ENCODE data around the gene TLCD5.

TLCD5 gene

GRCh38 chr11:120363436-120363835 is 38.3 kb downstream of the TLCD5 start:
- no peaks in the 10 kb centered on the region for H3K27me3 ChIP-seq (ENCODE audit: insufficient read depth, low read length)
- no peaks in the 10 kb centered on the region for H3K4me1 ChIP-seq (ENCODE audit: insufficient read depth, low read length)
- H3K36me3 ChIP-seq (ENCODE audit: insufficient read depth, low read depth, low read length) = no peaks in the 10 kb centered on the region

GRCh38 chr11:120365512-120365911 is 40.4 kb downstream of the TLCD5 start:
- no peaks in the 10 kb centered on the region for H3K27me3 ChIP-seq (ENCODE audit: insufficient read depth, low read length)
- H3K9ac ChIP-seq (ENCODE audit: low read depth, low read length) = no peak overlapping the region
- H3K27ac ChIP-seq (ENCODE audit: low read length) = no peak overlapping the region

More at GRCh38 chr11:120363436-120363835, 38.3 kb downstream of the TLCD5 start:
- Histone ChIP-seq H3K4me3 (ENCODE audit: low read length) (no peak overlapping the region), H3K27ac (ENCODE audit: low read length) (no peak overlapping the region), H3K9ac (ENCODE audit: low read depth, low read length) (no peak overlapping the region), H3K9me3 (ENCODE audit: insufficient read depth, low read depth, low read length) (no peaks in the 10 kb centered on the region; the same call in 1 of the 2 replicates)

GRCh38 chr11:120372296-120372695 is 47.2 kb downstream of the TLCD5 start:
- Histone ChIP-seq H3K4me1 (ENCODE audit: insufficient read depth, low read length) (peaks cover 7% of the 10 kb centered on the region; the same call in 1 of the 2 replicates), H3K27ac (ENCODE audit: low read length) (no peak overlapping the region), H3K9me3 (ENCODE audit: insufficient read depth, low read depth, low read length) (peaks cover 2% of the 10 kb centered on the region; the same call in 1 of the 2 replicates), H3K9ac (ENCODE audit: low read depth, low read length) (no peak overlapping the region), H3K4me3 (ENCODE audit: low read length) (no peak overlapping the region), H3K27me3 (ENCODE audit: insufficient read depth, low read length) (no peaks in the 10 kb centered on the region), H3K36me3 (ENCODE audit: insufficient read depth, low read depth, low read length) (no peaks in the 10 kb centered on the region)

More at GRCh38 chr11:120365512-120365911, 40.4 kb downstream of the TLCD5 start:
- no peaks in the 10 kb centered on the region; the same call in 1 of the 2 replicates for H3K9me3 ChIP-seq (ENCODE audit: insufficient read depth, low read depth, low read length)
- peaks cover 5% of the 10 kb centered on the region; the same call in 1 of the 2 replicates for H3K4me1 ChIP-seq (ENCODE audit: insufficient read depth, low read length)
- H3K4me3 ChIP-seq (ENCODE audit: low read length) = no peak overlapping the region
- no peaks in the 10 kb centered on the region for H3K36me3 ChIP-seq (ENCODE audit: insufficient read depth, low read depth, low read length)

GRCh38 chr11:120375076-120375475 is 50.0 kb downstream of the TLCD5 start:
- no peak overlapping the region for H3K4me3 ChIP-seq (ENCODE audit: low read length)
- H3K9me3 ChIP-seq (ENCODE audit: insufficient read depth, low read depth, low read length) = peaks cover 15% of the 10 kb centered on the region
- no peaks in the 10 kb centered on the region for H3K36me3 ChIP-seq (ENCODE audit: insufficient read depth, low read depth, low read length)
- peaks cover 7% of the 10 kb centered on the region; the same call in 1 of the 2 replicates for H3K4me1 ChIP-seq (ENCODE audit: insufficient read depth, low read length)
- no peaks in the 10 kb centered on the region for H3K27me3 ChIP-seq (ENCODE audit: insufficient read depth, low read length)
- no peak overlapping the region for H3K9ac ChIP-seq (ENCODE audit: low read depth, low read length)
- H3K27ac ChIP-seq (ENCODE audit: low read length) = no peak overlapping the region

- Histone ChIP-seq H3K27me3 (ENCODE audit: insufficient read depth, low read length) (no peaks in the 10 kb centered on the region), H3K9ac (ENCODE audit: low read depth, low read length) (no peak overlapping the region), H3K36me3 (ENCODE audit: insufficient read depth, low read depth, low read length) (no peaks in the 10 kb centered on the region), H3K9me3 (ENCODE audit: insufficient read depth, low read depth, low read length) (peaks cover 15% of the 10 kb centered on the region), H3K4me3 (ENCODE audit: low read length) (no peak overlapping the region), H3K4me1 (ENCODE audit: insufficient read depth, low read length) (no peaks in the 10 kb centered on the region), H3K27ac (ENCODE audit: low read length) (no peak overlapping the region)
Observed at GRCh38 chr11:120376547-120377182, 51.6 kb downstream of the TLCD5 start.

- H3K27ac ChIP-seq (ENCODE audit: low read length) = no peak overlapping the region
- no peaks in the 10 kb centered on the region for H3K36me3 ChIP-seq (ENCODE audit: insufficient read depth, low read depth, low read length)
- no peak overlapping the region for H3K9ac ChIP-seq (ENCODE audit: low read depth, low read length)
- H3K4me1 ChIP-seq (ENCODE audit: insufficient read depth, low read length) = no peaks in the 10 kb centered on the region
- H3K9me3 ChIP-seq (ENCODE audit: insufficient read depth, low read depth, low read length) = peaks cover 17% of the 10 kb centered on the region
- H3K27me3 ChIP-seq (ENCODE audit: insufficient read depth, low read length) = no peaks in the 10 kb centered on the region
- H3K4me3 ChIP-seq (ENCODE audit: low read length) = no peak overlapping the region
Observed at GRCh38 chr11:120378474-120378873, 53.4 kb downstream of the TLCD5 start.

- H3K4me3 ChIP-seq (ENCODE audit: low read length) = no peak overlapping the region
- no peak overlapping the region for H3K27ac ChIP-seq (ENCODE audit: low read length)
- H3K27me3 ChIP-seq (ENCODE audit: insufficient read depth, low read length) = no peaks in the 10 kb centered on the region
- no peak overlapping the region for H3K9ac ChIP-seq (ENCODE audit: low read depth, low read length)
- peaks cover 20% of the 10 kb centered on the region for H3K9me3 ChIP-seq (ENCODE audit: insufficient read depth, low read depth, low read length)
- H3K4me1 ChIP-seq (ENCODE audit: insufficient read depth, low read length) = peaks cover 10% of the 10 kb centered on the region; the same call in 1 of the 2 replicates
- no peaks in the 10 kb centered on the region for H3K36me3 ChIP-seq (ENCODE audit: insufficient read depth, low read depth, low read length)
Observed at GRCh38 chr11:120381401-120381800, 56.3 kb downstream of the TLCD5 start.

Measured in iPS-20b (cell line).